SH-SY5Y (cell line): ENCODE data around the gene CHD9NB.

Experiments used
- GATA2 ChIP-seq: IDR thresholded peaks from 2 replicates; pipeline ENCODE4 v1.6.1; 2011; ENCODE audit warnings: mild to moderate bottlenecking, low read depth, low read length
- GATA3 ChIP-seq: IDR thresholded peaks from 2 replicates; pipeline ENCODE4 v1.6.1; 2011; ENCODE audit warnings: low read depth, mild to moderate bottlenecking, low read length, moderate library complexity

CHD9NB gene

DNA sequence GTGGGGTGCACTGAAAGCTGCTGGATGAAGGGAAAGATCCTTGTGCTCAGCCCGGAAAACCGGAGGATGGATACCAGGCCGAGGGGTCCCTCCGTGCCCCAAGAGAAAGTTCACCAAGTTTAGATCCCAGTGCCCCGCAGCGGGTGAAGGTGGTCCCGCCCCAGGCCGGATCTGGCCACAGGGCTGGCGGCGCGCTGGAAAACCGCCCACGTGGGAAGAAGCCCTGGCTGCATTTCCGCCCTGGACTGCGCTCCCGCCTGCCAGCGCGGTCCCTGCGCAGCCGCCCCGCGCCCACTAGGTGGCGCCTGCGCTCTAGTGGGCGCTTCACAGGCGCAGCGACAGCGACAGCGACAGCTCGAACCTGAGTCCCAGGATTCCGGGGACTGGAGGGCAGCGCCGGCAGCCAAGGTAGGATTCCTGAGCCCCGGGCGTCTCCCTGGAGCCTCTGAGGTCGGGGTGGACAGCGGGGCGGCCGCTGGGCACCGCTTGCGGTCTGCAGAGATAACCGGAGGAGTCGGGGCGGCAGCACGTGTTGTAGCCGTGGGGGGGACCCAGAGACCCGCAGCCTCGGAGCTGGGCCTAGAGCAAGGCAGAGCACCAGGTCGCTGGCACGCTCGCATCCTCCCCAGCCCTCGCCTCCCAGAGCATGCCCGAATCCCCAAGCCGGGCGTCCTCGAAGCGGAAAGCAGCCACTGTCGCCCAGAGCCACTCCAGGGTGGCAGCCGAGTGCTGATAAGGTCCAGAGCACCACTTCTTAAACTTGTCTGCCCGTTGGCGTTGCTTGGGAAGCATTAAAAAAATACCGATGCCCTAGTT is 2.2 kb upstream of the CHD9NB start, which contains the start of gene CHD9:
TSS of gene CHD9 (plus strand) at position 322 of the 816 bp plus-strand sequence. CDS start 101,099 bp downstream, outside the sequence.
- TF ChIP-seq GATA2 (no peak; the same call in 1 of the 2 replicates), GATA3 (no peak)

DNA sequence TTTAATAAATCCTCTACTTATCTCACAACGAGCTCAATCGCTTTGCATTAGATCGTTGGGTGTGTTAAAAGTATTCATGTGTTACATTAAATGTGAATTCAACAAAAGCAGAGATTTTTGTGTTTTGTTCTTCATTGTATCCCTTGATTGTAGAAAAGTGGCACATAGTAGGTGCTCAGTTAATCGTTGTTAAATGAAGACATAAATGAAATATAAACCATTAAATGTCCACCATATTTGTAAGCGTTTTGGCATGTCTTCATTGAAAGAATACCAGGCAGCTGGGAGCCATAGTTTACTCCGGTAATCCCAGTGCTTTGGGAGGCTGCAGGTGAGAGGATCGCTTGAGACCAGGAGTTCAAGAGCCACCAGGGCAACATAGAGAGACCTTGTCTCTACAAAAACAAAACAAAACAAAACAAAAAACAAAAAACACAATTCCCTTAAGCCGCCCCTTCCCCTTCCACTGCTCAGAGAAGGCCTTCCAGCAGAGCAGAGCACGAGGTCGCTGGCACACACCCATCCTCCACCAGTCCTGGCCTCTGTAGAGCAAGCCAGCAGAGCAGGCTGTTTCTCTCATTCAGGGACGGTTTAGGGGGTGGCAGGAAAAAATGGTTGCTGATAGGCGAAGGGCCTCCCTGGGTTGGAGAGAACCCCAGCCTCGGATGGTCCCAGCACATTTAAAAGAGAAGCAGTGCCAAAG is 1.4 kb upstream of the CHD9NB start:
- TF ChIP-seq GATA2, result no peak
- no peak for TF ChIP-seq GATA3

DNA sequence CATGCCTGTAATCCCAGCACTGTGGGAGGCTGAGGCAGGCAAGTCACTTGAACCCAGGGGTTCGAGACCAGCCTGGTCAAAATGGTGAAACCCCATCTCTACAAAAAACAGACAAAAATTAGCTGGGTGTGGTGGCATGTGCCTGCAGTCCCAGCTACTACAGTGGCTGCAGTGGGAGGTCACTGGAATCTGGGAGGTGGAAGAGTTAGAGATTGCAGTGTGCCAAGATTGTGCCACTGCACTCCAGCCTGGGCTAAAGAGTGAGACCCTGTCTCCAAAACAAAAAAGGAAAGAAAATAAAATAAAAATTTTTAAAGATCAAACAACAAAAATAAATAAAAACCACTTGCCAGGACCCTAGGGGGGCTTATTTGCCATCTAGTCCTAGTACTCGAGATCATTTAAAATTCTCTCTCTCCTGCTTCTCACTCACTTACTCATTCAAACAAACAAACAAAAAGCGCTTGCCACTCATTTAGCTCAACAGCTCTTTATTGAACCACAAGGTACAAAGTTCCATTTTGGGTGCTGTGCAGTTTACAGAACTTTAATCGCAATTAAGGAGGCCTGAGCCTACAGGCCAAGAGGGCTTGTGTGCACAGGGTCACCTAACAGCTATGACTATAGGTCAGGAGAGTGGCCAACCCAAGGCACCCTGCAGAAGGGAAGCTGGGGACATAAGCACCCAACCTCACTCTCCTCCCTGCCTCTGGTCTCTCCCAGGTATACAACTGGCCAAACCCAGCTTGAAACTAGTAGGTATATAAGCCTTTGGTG is 4.4 kb downstream of the CHD9NB start:
- no peak for TF ChIP-seq GATA2
- TF ChIP-seq GATA3, result no peak

DNA sequence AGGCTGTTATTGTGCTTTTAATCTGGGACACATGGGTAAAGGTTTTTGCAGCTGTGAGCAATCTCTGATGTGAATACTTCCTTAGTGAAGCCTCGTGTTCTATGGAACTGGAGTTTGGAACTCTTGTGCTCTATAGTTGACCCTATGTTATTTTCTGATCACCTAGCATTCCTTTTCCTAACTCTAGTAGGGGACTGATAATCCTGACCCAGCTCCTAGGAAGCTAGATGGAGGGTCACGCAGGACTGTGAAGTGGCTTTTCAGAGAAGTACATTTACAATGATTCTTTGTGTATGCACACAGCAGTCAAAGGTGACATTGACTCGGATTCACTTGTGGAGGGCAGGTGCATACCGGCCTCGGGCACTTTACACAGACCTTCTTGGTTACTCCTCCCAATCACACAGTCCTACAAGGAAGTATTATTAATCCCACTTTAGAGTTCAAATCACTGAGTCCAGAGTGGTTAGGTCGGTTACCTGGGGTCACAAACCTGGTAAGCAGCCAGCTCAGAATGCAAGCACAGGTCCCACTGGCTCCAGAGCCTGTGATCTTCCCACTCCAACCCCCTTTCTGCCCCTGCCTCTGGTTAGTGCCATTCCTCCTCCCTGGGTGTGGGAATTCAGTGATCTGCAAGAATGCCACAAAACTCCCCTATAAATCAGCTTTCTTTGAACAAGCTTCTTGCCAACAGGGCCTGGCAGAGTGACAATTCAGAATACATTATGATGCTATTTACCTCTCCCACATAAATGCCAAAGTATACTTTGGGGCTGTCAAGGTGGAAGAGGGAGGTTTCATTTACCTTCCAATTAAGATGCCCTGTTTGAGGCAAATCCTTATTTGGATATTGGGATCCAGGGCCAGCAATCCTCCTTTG is 7.1 kb downstream of the CHD9NB start:
- TF ChIP-seq GATA2 (no peak), GATA3 (no peak)

DNA sequence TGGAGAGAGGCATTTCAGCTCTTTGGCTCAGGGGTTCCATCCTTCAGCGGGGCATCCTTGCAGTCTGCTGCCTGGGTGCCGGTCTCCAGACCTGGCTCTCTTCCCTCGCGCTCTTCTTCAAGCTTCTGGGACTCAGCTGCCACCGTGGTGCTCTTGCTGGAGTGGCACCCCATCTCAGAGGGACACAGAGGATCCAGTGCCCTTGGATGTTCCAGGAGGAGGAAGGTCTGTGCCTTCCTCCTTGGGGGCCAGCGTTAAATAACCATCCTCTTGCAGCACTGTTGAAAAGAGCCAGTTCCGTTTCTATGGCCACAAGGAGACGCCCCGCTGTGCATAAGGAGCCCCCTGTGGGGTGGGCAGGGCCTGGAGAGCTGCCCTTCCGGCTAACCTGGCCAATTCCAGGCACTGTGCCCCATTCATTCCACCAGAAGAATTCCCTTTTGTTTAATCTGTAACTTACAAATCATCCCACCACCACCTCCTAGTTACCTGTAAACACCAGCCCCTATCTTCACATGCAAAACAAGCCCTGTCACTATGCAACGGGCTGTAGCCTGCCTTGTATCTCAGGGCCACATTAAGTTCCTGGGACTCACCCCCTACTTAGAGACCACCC is 8.6 kb downstream of the CHD9NB start:
- TF ChIP-seq GATA2, result no peak
- no peak for TF ChIP-seq GATA3

DNA sequence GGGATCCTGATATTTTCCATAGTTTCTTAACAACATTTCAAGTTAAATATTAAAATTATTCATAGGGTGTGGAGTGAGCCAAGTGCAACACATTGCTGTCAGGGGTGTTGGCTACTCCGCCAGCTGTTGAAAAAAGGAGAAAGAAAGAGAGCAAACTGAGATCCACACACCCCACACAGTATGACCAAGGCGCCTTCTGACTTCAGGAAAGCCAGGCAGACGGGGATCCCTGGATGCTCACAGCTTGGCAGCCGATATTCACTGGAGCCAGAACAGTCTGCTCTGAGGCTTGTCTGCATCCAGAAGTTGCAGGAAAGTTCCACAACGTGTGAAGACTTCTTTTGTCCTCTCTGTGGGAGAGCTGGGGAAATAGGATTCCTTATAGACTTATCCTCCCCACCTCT is 9.3 kb downstream of the CHD9NB start:
- TF ChIP-seq GATA3 (no peak), GATA2 (no peak)

DNA sequence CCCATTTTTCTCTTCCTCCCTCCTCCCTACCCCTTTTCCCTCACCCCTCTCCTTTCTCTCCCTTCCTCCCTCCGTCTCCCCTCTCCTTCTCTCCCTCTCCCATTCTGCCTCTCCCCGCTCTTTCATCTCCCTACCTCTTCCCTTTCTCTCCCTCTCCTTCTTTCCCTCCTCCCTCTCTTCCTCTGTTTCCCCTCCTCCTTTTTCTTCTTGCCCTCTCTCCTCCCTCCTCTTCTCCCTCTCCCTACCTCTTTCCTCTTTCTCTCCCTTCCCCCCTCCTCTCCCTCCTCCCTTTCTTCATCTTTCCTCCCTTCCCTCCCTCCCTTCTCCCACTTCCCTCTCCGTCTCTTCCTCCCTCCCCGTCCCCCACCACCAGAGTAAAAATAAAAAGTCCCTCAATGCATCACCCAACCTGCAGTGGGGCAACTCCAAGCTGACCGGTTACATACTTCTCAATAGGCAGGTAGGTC is 10.4 kb downstream of the CHD9NB start:
- TF ChIP-seq GATA2 (no peak), GATA3 (no peak)

DNA sequence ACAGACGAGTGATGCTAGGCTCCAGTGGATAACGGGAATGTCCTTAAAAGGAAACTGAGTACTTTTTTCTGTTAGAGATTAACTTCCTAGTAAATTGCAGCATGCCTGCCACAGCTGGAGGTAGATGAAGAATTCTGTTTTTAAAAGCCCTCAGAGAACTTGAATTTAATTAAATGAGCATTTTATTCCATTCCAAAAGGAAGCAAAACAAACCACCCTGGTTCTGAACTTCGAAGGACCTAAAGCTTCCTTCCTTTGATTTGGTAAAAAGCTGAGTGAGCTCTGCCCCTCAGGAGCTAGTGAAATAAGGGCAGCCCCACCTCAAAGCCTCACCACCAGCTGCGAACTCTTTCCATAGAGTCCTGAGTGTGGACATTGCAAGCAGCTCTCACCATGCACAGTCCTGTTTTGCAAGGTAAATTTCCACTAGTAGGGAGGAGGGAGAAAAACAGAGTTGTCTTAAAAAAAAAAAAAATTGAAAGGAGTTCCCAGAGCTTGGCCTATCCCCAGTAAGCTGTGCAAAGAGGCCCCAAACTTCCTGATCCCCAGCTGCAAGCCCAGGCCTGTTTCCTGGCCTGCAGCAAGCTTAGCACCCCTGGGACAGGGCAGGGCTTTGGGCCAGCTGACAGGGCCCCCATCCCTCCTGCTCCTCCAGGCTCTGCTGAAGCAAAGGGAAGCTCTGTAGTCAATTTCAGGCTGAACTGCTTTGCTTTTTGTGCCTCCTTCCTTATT is 11.2 kb downstream of the CHD9NB start:
- TF ChIP-seq GATA3 (no peak), GATA2 (no peak)

DNA sequence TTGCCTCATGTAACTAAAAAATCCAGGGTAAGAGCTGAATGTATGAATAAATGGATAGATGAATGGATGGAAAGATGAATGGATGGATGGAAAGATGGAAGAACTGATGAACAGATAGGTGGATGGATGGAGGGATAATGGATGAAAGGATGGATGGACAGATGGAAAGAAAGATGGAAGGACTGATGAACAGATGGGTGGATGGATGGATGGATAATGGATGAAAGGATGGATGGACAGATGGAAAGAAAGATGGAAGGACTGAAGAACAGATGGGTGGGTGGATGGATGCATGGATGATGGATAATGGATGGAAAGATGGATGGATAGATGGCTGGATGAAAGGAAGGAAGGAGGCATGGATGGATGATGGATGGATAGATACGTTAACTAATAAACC is 11.9 kb downstream of the CHD9NB start:
- TF ChIP-seq GATA2 (no peak), GATA3 (no peak)

DNA sequence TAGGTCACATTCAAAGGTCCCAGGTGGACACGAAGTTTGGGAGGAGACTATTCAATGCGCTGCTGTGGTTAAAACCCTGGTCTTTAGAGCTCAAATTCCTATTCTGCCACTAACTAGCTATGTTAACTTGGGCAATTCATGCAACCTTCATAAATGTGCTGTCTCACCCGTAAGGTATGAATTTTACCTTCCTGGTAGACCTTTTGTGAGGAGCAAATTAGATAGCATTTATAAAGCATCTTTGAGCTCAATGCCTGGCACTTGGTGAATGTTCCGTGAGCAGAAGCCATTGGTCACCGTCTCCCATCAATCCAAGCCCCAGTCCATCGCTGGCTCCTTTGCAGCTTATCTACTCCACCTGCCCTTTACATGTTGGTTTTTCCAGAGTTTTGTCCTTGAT is 16.6 kb downstream of the CHD9NB start:
- TF ChIP-seq GATA3 (no peak), GATA2 (no peak)

DNA sequence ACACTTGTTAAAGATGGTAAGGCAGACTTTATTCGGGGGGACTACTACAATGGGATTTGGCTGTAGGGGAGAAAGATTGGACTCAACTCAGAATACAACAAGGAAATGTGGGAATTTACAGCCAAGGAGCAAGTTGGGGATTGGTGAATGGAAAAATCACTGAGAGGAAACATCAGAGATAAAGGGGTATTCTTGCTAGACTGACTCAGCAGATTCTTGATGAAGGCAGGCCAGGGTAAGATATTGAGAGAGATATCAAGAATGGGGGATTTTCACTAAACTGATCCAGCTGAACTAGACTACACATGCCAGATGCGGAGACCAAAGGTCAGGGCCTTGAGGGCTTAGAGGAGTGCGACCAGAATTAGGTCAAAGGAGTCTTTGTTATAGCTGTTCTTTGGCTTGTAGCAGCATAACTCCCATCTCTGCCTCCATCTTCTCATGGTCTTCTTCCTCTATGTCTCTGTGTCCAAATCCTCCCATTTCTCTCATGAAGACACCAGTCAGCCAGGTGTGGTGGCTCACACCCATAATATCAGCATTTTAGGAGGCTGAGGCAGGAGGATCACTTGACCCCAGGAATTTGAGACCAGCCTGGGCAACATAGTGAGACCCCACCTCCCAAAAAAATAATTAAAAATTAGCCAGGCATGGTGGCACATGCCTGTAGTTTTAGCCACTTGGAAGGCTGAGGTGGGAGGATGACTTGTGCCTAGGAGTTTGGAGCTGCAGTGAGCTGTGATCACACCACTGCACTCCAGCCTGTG is 17.3 kb downstream of the CHD9NB start:
- TF ChIP-seq GATA2 (no peak), GATA3 (no peak)
